Activated T-helper 2 cell treated with anti-CD3 and anti-CD28 coated beads, Interferon-gamma antibody, Interleukin-2, Interleukin-4, amounts not matched to agents 10 μg/mL and 5 μg/mL and 100 μg/mL, durations not matched to agents 14 hours and 24 hours and 36 hours (primary cell): ENCODE measurements around the gene CMIP. TPM values are rescaled to one million over a fixed set of nuclear protein-coding genes. Genes with fewer than 3 reads are reported as not detected.

ENCODE experiments used
- DNase-seq: peaks from one replicate; pipeline ENCODE4 v3.0.0; 2021; ENCODE audit warnings: low spot score
- H3K27ac Mint-ChIP-seq: one replicate; pipeline ENCODE4 v1.8.0; 2021; ENCODE audit warnings: mixed read lengths
- H3K27me3 Mint-ChIP-seq: one replicate; pipeline ENCODE4 v1.8.0; 2021; ENCODE audit warnings: low read depth, mixed read lengths
- H3K36me3 Mint-ChIP-seq: one replicate; pipeline ENCODE4 v1.8.0; 2021; ENCODE audit warnings: low read depth, mixed read lengths
- H3K4me1 Mint-ChIP-seq: one replicate; pipeline ENCODE4 v1.8.0; 2021; ENCODE audit warnings: low read depth, mixed read lengths
- H3K4me3 Mint-ChIP-seq: one replicate; pipeline ENCODE4 v1.8.0; 2021; ENCODE audit warnings: low read depth, mild to moderate bottlenecking, moderate library complexity, mixed read lengths
- H3K9me3 Mint-ChIP-seq: one replicate; pipeline ENCODE4 v1.8.0; 2021; ENCODE audit warnings: mixed read lengths
- intact Hi-C: fragments of 100-400 bp; cut with micrococcal nuclease; formaldehyde crosslinking; loops from one replicate; pipeline ENCODE4 v1.15.1; 2023
- total RNA-seq: library from RNA; stranded (reverse); gene quantifications from 2 replicates; pipeline ENCODE4 v1.2.3, GENCODE V29; 2022

The CMIP gene
- total RNA-seq, 1 donor from 2014 or later, result 68.0 TPM

GRCh38 chr16:81635063-81635937 is 190.7 kb downstream of the CMIP start:
- no peaks in the 10 kb centered on the region for H3K9me3 Mint-ChIP-seq
- peak overlapping the region; percentile 100 for H3K27ac Mint-ChIP-seq
- peaks cover 22% of the 10 kb centered on the region for H3K36me3 Mint-ChIP-seq
- intact Hi-C loops, result loop anchor here (10.0 kb wide), 1 partner anchor 640 kb away; no protein-coding TSS in a partner anchor
- DNase-seq, result no peak
- H3K4me3 Mint-ChIP-seq, result no peak overlapping the region
- peaks cover 61% of the 10 kb centered on the region for H3K4me1 Mint-ChIP-seq
- no peaks in the 10 kb centered on the region for H3K27me3 Mint-ChIP-seq

- peaks cover 55% of the 10 kb centered on the region for H3K4me1 Mint-ChIP-seq
- H3K9me3 Mint-ChIP-seq, result no peaks in the 10 kb centered on the region
- peak overlapping the region; percentile 68 for H3K27ac Mint-ChIP-seq
- intact Hi-C loops, result loop anchor here (10.0 kb wide), 1 partner anchor 642 kb away; no protein-coding TSS in a partner anchor
- no peaks in the 10 kb centered on the region for H3K27me3 Mint-ChIP-seq
- H3K4me3 Mint-ChIP-seq, result no peak overlapping the region
- H3K36me3 Mint-ChIP-seq, result peaks cover 21% of the 10 kb centered on the region
- no peak for DNase-seq
Observed at GRCh38 chr16:81636298-81636993, 191.8 kb downstream of the CMIP start.

GRCh38 chr16:81637336-81638235 is 193.0 kb downstream of the CMIP start:
- intact Hi-C loops, result loop anchor here (10.0 kb wide), 1 partner anchor 643 kb away; no protein-coding TSS in a partner anchor
- H3K9me3 Mint-ChIP-seq, result no peaks in the 10 kb centered on the region
- H3K27ac Mint-ChIP-seq, result peak overlapping the region; percentile 61
- H3K36me3 Mint-ChIP-seq, result peaks cover 16% of the 10 kb centered on the region
- H3K27me3 Mint-ChIP-seq, result no peaks in the 10 kb centered on the region
- H3K4me3 Mint-ChIP-seq, result no peak overlapping the region
- no peak for DNase-seq
- peaks cover 50% of the 10 kb centered on the region for H3K4me1 Mint-ChIP-seq

GRCh38 chr16:81638286-81638945 is 193.8 kb downstream of the CMIP start:
- intact Hi-C loops, result loop anchor here (10.0 kb wide), 1 partner anchor 644 kb away; no protein-coding TSS in a partner anchor
- no peaks in the 10 kb centered on the region for H3K9me3 Mint-ChIP-seq
- peak overlapping the region; percentile 61 for H3K27ac Mint-ChIP-seq
- H3K4me3 Mint-ChIP-seq, result no peak overlapping the region
- DNase-seq, result no peak
- H3K27me3 Mint-ChIP-seq, result no peaks in the 10 kb centered on the region
- peaks cover 46% of the 10 kb centered on the region for H3K4me1 Mint-ChIP-seq
- H3K36me3 Mint-ChIP-seq, result peaks cover 16% of the 10 kb centered on the region

- no peak for DNase-seq
- Mint-ChIP-seq H3K4me1 (peaks cover 37% of the 10 kb centered on the region), H3K4me3 (no peak overlapping the region), H3K27me3 (no peaks in the 10 kb centered on the region), H3K27ac (peak overlapping the region; percentile 49), H3K9me3 (no peaks in the 10 kb centered on the region), H3K36me3 (peaks cover 10% of the 10 kb centered on the region)
- intact Hi-C loops, result loop anchor here (10.0 kb wide), 1 partner anchor 645 kb away; no protein-coding TSS in a partner anchor
Observed at GRCh38 chr16:81639348-81639747, 194.7 kb downstream of the CMIP start.

GRCh38 chr16:81639931-81640680 is 195.5 kb downstream of the CMIP start:
- DNase-seq, result no peak
- no peak overlapping the region for H3K27ac Mint-ChIP-seq
- intact Hi-C loops, result loop anchor here (10.0 kb wide), 1 partner anchor 645 kb away; no protein-coding TSS in a partner anchor
- no peak overlapping the region for H3K4me3 Mint-ChIP-seq
- peaks cover 7% of the 10 kb centered on the region for H3K36me3 Mint-ChIP-seq
- H3K9me3 Mint-ChIP-seq, result no peaks in the 10 kb centered on the region
- peaks cover 31% of the 10 kb centered on the region for H3K4me1 Mint-ChIP-seq
- no peaks in the 10 kb centered on the region for H3K27me3 Mint-ChIP-seq

GRCh38 chr16:81640681-81641070 is 196.1 kb downstream of the CMIP start:
- H3K27ac Mint-ChIP-seq, result no peak overlapping the region
- H3K36me3 Mint-ChIP-seq, result peaks cover 7% of the 10 kb centered on the region
- H3K9me3 Mint-ChIP-seq, result no peaks in the 10 kb centered on the region
- peaks cover 25% of the 10 kb centered on the region for H3K4me1 Mint-ChIP-seq
- H3K27me3 Mint-ChIP-seq, result no peaks in the 10 kb centered on the region
- no peak overlapping the region for H3K4me3 Mint-ChIP-seq
- intact Hi-C loops, result no loop called here
- no peak for DNase-seq

- no peak overlapping the region for H3K4me3 Mint-ChIP-seq
- no peaks in the 10 kb centered on the region for H3K27me3 Mint-ChIP-seq
- H3K36me3 Mint-ChIP-seq, result peaks cover 7% of the 10 kb centered on the region
- DNase-seq, result no peak
- peak overlapping the region; percentile 24 for H3K27ac Mint-ChIP-seq
- H3K4me1 Mint-ChIP-seq, result peaks cover 21% of the 10 kb centered on the region
- H3K9me3 Mint-ChIP-seq, result no peaks in the 10 kb centered on the region
- intact Hi-C loops, result loop anchor here (1.0 kb wide), 1 partner anchor 7 kb away; no protein-coding TSS in a partner anchor
Observed at GRCh38 chr16:81641395-81642106, 196.9 kb downstream of the CMIP start.

GRCh38 chr16:81642107-81642436 is 197.5 kb downstream of the CMIP start:
- no peaks in the 10 kb centered on the region for H3K27me3 Mint-ChIP-seq
- H3K27ac Mint-ChIP-seq, result peak overlapping the region; percentile 24
- H3K9me3 Mint-ChIP-seq, result no peaks in the 10 kb centered on the region
- peaks cover 7% of the 10 kb centered on the region for H3K36me3 Mint-ChIP-seq
- H3K4me3 Mint-ChIP-seq, result no peak overlapping the region
- intact Hi-C loops, result loop anchor here (1.0 kb wide), 1 partner anchor 8 kb away; no protein-coding TSS in a partner anchor
- H3K4me1 Mint-ChIP-seq, result peaks cover 23% of the 10 kb centered on the region
- no peak for DNase-seq

GRCh38 chr16:81642943-81643342 is 198.3 kb downstream of the CMIP start:
- intact Hi-C loops, result loop anchor here (1.0 kb wide), 1 partner anchor 9 kb away; no protein-coding TSS in a partner anchor
- H3K36me3 Mint-ChIP-seq, result peaks cover 8% of the 10 kb centered on the region
- H3K27me3 Mint-ChIP-seq, result no peaks in the 10 kb centered on the region
- no peaks in the 10 kb centered on the region for H3K9me3 Mint-ChIP-seq
- H3K27ac Mint-ChIP-seq, result peak overlapping the region; percentile 39
- H3K4me1 Mint-ChIP-seq, result peaks cover 20% of the 10 kb centered on the region
- H3K4me3 Mint-ChIP-seq, result no peak overlapping the region
- DNase-seq, result no peak

GRCh38 chr16:81645266-81645694 is 200.7 kb downstream of the CMIP start:
- no peak for DNase-seq
- no peaks in the 10 kb centered on the region for H3K9me3 Mint-ChIP-seq
- no peaks in the 10 kb centered on the region for H3K27me3 Mint-ChIP-seq
- peaks cover 24% of the 10 kb centered on the region for H3K4me1 Mint-ChIP-seq
- peaks cover 11% of the 10 kb centered on the region for H3K36me3 Mint-ChIP-seq
- no peak overlapping the region for H3K4me3 Mint-ChIP-seq
- no peak overlapping the region for H3K27ac Mint-ChIP-seq
- intact Hi-C loops, result no loop called here
